ENCODE measurements around the gene CNOT4.

GRCh38 chr7:135333200-135333599 lies 176.7 kb downstream of the CNOT4 start:
- TF ChIP-seq PKNOX1 (IDR thresholded peaks at IDR 0.05) (no peak), ARNT (IDR thresholded peaks at IDR 0.05) (no peak), SP1 (IDR thresholded peaks at IDR 0.05) (no peak), FOXM1 (IDR thresholded peaks at IDR 0.05; ENCODE audit: borderline replicate concordance) (no peak)
